ENCODE measurements around the gene ELMO1. TPM values are rescaled to one million over a fixed set of nuclear protein-coding genes. Genes with fewer than 3 reads are reported as not detected.
"Not testable (repeated sequence)": the region's sequence is repeated elsewhere in the genome, so short reads cannot be mapped to it uniquely, and the experiment has no call there.

The ELMO1 gene
- total RNA-seq, 1 experiment from 2014 or later: 1.1 TPM

DNA sequence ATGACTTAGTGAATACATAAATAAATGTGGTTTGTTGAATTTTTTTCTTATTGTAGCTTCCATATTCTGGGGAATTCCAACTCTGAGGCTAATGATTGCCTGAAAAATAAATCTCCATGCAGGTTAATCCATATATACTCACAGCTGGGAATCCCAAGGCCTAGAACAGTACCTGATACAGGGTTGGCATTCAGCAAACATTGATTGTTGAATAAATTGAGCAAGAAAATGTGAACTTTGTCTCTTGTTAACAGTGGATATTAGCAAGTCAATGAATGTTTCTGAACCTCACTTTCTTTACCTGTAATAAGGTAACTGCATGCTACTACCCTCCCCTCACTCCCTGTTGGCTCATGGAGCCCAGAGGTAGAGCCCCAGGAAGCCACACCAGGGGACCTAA lies 470.8 kb downstream of the ELMO1 start (continued):
- TF ChIP-seq ZNF274 (IDR thresholded peaks at IDR 0.05; ENCODE audit: low read depth, low read length): no peak
- no peak for TF ChIP-seq POLR2A (IDR thresholded peaks at IDR 0.05; ENCODE audit: borderline replicate concordance, extremely low read depth, insufficient read depth, insufficient read length)
- no peak for TF ChIP-seq TCF7L2 (IDR thresholded peaks at IDR 0.05; ENCODE audit: borderline replicate concordance, extremely low read depth, insufficient read depth, insufficient read length)
- no peak for TF ChIP-seq SIN3A (IDR thresholded peaks at IDR 0.05; ENCODE audit: low read depth)
- TF ChIP-seq, protein P1, sequence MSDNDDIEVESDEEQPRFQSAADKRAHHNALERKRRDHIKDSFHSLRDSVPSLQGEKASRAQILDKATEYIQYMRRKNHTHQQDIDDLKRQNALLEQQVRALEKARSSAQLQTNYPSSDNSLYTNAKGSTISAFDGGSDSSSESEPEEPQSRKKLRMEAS (IDR thresholded peaks at IDR 0.05): no peak
- no peak for TF ChIP-seq ZFX (IDR thresholded peaks at IDR 0.05)
- no peak for TF ChIP-seq YY1 (IDR thresholded peaks at IDR 0.05; ENCODE audit: extremely low read depth, insufficient replicate concordance, low read depth, low read length)

DNA sequence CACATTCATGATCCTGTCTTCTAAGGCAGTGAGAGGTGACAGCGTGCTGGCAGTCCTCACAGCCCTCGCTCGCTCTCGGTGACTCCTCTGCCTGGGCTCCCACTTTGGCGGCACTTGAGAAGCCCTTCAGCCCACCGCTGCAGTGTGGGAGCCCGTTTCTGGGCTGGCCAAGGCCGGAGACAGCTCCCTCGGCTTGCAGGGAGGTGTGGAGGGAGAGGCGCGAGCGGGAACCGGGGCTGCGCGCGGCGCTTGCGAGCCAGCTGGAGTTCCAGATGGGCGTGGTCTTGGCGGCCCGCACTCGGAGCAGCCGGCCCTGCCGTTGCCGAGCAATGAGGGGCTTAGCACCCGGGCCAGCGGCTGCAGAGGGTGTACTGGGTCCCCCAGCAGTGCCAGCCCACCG lies 475.1 kb downstream of the ELMO1 start:
- intact Hi-C loops (cut with micrococcal nuclease): not testable (repeated sequence)

DNA sequence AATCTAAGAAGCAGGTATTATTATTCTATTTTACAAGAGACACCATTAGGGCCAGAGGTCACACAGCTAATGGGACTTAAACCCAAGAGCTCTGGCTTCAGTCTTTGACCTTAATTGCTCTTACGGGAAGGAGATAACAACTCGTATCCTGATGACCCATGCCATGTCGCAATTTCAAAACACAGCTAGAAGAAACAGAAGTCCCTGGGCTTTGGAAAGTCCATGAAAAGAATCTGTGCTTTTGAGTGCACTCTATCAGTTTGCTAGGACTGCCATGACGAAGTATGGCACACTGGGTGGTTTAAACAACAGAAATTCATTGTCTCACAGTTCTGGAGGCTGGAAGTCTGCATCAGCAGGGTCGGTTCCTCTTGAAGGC lies 476.5 kb downstream of the ELMO1 start:
- CTCF ChIA-PET: interaction anchor here (1.1 to 1.4 kb wide), 2 partner anchors 14 to 210 kb away, joined by 3 to 6 read pairs; no protein-coding TSS in a partner anchor
- no peaks in the 10 kb centered on the region for H3K27me3 ChIP-seq (ENCODE audit: insufficient read depth, low read length)
- no peak overlapping the region for H3K27ac ChIP-seq (ENCODE audit: low read depth, low read length)
- TF ChIP-seq ELF1 (IDR thresholded peaks at IDR 0.05; ENCODE audit: borderline replicate concordance, low read depth) (no peak), EZH2 (IDR thresholded peaks at IDR 0.05) (no peak), POLR2A (IDR thresholded peaks at IDR 0.05; ENCODE audit: borderline replicate concordance, extremely low read depth, insufficient read depth, insufficient read length) (no peak), SIN3A (IDR thresholded peaks at IDR 0.05; ENCODE audit: low read depth) (no peak), ZFX (IDR thresholded peaks at IDR 0.05) (no peak), TCF7L2 (IDR thresholded peaks at IDR 0.05; ENCODE audit: borderline replicate concordance, extremely low read depth, insufficient read depth, insufficient read length) (no peak), POLR2AphosphoS5 (IDR thresholded peaks at IDR 0.05; ENCODE audit: low read depth, low read length) (no peak), SP1 (IDR thresholded peaks at IDR 0.05; ENCODE audit: low read depth) (no peak)
- TF ChIP-seq, protein P1 (IDR thresholded peaks at IDR 0.05): no peak
- TF ChIP-seq, protein P2, sequence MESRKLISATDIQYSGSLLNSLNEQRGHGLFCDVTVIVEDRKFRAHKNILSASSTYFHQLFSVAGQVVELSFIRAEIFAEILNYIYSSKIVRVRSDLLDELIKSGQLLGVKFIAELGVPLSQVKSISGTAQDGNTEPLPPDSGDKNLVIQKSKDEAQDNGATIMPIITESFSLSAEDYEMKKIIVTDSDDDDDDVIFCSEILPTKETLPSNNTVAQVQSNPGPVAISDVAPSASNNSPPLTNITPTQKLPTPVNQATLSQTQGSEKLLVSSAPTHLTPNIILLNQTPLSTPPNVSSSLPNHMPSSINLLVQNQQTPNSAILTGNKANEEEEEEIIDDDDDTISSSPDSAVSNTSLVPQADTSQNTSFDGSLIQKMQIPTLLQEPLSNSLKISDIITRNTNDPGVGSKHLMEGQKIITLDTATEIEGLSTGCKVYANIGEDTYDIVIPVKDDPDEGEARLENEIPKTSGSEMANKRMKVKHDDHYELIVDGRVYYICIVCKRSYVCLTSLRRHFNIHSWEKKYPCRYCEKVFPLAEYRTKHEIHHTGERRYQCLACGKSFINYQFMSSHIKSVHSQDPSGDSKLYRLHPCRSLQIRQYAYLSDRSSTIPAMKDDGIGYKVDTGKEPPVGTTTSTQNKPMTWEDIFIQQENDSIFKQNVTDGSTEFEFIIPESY (IDR thresholded peaks at IDR 0.05; ENCODE audit: extremely low read depth, insufficient replicate concordance, low read length): no peak
- TF ChIP-seq, protein P3, sequence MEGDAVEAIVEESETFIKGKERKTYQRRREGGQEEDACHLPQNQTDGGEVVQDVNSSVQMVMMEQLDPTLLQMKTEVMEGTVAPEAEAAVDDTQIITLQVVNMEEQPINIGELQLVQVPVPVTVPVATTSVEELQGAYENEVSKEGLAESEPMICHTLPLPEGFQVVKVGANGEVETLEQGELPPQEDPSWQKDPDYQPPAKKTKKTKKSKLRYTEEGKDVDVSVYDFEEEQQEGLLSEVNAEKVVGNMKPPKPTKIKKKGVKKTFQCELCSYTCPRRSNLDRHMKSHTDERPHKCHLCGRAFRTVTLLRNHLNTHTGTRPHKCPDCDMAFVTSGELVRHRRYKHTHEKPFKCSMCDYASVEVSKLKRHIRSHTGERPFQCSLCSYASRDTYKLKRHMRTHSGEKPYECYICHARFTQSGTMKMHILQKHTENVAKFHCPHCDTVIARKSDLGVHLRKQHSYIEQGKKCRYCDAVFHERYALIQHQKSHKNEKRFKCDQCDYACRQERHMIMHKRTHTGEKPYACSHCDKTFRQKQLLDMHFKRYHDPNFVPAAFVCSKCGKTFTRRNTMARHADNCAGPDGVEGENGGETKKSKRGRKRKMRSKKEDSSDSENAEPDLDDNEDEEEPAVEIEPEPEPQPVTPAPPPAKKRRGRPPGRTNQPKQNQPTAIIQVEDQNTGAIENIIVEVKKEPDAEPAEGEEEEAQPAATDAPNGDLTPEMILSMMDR (IDR thresholded peaks at IDR 0.05 in 2 of 3, conservative IDR thresholded peaks at IDR 0.05 in 1 of 3; ENCODE audit: borderline replicate concordance in 1 of 3, insufficient read depth in 1 of 3, low read depth in 2 of 3, low read length in 2 of 3): no peak

More for the DNA sequence above, 475.1 kb downstream of the ELMO1 start:
- DNase-seq (ENCODE audit: low read depth, low spot score); H3K4me3 ChIP-seq (replicated peaks in 1 of 2; ENCODE audit: low read depth in 1 of 2, low read length in 2 of 2); POLR2A ChIA-PET; H3K4me2 ChIP-seq (ENCODE audit: low read length); H3K27me3 ChIP-seq (ENCODE audit: insufficient read depth, low read length); H3K4me1 ChIP-seq (ENCODE audit: control insufficient read depth in 1 of 2, insufficient read depth in 2 of 2, low read length in 2 of 2); H3K36me3 ChIP-seq (ENCODE audit: control insufficient read depth in 1 of 2, insufficient read depth in 2 of 2, low read length in 2 of 2); H2AFZ ChIP-seq (ENCODE audit: low read depth, low read length, poor library complexity, severe bottlenecking); H3K79me2 ChIP-seq (ENCODE audit: insufficient read depth, low read length); CTCF ChIA-PET; H3K9ac ChIP-seq (ENCODE audit: low read length); H3K9me2 ChIP-seq (ENCODE audit: insufficient read depth); BruUV-seq (replicated peaks); ATAC-seq; H4K20me1 ChIP-seq (ENCODE audit: insufficient read depth); RAD21 ChIA-PET (ENCODE audit: low non-redundant PET in 1 of 2, low total read pairs in 2 of 2, uncharacterized antibody in 2 of 2, unreplicated experiment in 2 of 2); H3K9me3 ChIP-seq (ENCODE audit: control insufficient read depth in 1 of 2, insufficient read depth in 1 of 2, low read depth in 1 of 2, low read length in 2 of 2); H3K27ac ChIP-seq (ENCODE audit: low read depth, low read length): not testable (repeated sequence)

More for the DNA sequence above, 476.5 kb downstream of the ELMO1 start:
- Histone ChIP-seq H3K9me3 (ENCODE audit: control insufficient read depth in 1 of 2, insufficient read depth in 1 of 2, low read depth in 1 of 2, low read length in 2 of 2) (no peaks in the 10 kb centered on the region), H3K4me2 (ENCODE audit: low read length) (no peak overlapping the region), H3K4me1 (ENCODE audit: control insufficient read depth in 1 of 2, insufficient read depth in 2 of 2, low read length in 2 of 2) (peaks cover 0 to 3% of the 10 kb centered on the region in 2 experiments; a peak in 1 of 4 replicates), H3K9ac (ENCODE audit: low read length) (no peak overlapping the region), H3K9me2 (ENCODE audit: insufficient read depth) (no peaks in the 10 kb centered on the region), H3K4me3 (replicated peaks in 1 of 2; ENCODE audit: low read depth in 1 of 2, low read length in 2 of 2) (no peak overlapping the region), H3K36me3 (ENCODE audit: control insufficient read depth in 1 of 2, insufficient read depth in 2 of 2, low read length in 2 of 2) (no peaks in the 10 kb centered on the region), H4K20me1 (ENCODE audit: insufficient read depth) (no peaks in the 10 kb centered on the region), H3K79me2 (ENCODE audit: insufficient read depth, low read length) (no peaks in the 10 kb centered on the region), H2AFZ (ENCODE audit: low read depth, low read length, poor library complexity, severe bottlenecking) (no peak overlapping the region)
- intact Hi-C loops (cut with micrococcal nuclease): no loop called here
- BruUV-seq (replicated peaks): no TSS peak
- DNase-seq (ENCODE audit: low read depth, low spot score): no peak
- no peak for ATAC-seq
- RAD21 ChIA-PET (ENCODE audit: low non-redundant PET in 1 of 2, low total read pairs in 2 of 2, uncharacterized antibody in 2 of 2, unreplicated experiment in 2 of 2): no interaction called here
- POLR2A ChIA-PET: no interaction called here
